Measurements from ENCODE around the gene PPP1R7.
"Not testable (repeated sequence)": the region's sequence is repeated elsewhere in the genome, so short reads cannot be mapped to it uniquely, and the experiment has no call there.

PPP1R7 gene, protein sequence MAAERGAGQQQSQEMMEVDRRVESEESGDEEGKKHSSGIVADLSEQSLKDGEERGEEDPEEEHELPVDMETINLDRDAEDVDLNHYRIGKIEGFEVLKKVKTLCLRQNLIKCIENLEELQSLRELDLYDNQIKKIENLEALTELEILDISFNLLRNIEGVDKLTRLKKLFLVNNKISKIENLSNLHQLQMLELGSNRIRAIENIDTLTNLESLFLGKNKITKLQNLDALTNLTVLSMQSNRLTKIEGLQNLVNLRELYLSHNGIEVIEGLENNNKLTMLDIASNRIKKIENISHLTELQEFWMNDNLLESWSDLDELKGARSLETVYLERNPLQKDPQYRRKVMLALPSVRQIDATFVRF

DNA sequence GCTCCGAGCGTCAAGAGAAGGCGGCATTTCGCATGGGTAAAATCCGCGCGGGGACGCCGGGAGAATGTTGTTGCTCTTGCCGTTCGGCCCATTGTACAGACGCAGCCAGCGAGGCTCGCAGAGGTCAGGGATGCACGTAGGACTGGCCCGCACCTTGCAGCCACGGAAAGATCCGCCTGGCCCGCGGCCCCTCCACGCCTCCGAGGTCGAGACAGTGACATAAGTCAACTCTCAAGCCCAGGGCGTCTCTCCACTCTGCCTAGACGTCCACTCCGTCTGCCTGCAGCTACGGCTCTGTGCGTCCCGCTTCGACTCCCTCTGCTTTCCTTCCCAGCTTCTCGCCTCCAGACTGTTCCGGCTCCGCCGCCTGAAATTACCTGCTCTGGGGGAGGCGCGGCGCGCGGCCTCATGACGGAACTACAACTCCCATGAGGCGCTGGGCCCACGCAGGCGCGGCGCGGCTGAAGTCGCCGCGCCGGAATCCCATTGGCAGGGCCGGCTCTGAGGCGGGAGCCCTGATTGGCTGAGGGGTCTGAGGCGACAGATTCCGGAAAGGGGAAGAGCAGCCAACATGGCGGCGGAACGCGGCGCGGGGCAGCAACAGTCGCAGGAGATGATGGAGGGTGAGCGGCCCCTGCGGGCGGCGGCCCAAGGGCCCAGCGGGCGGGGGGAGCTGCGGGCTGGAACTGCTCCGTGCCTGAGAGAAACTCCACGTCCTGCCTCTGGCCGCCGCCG lies at the start of gene PPP1R7:
TSS of gene PPP1R7 (plus strand) at position 543 of the 735 bp plus-strand sequence. CDS start at position 572, 29 bp downstream.
- H3K27me3 Mint-ChIP-seq = no peaks in the 10 kb centered on the region
- H3K4me1 Mint-ChIP-seq = peaks cover 37% of the 10 kb centered on the region
- peak within 1 kb of the TSS; percentile 97 for H3K27ac Mint-ChIP-seq
- peak within 1 kb of the TSS; percentile 96 for H3K4me3 Mint-ChIP-seq
- H3K9me3 Mint-ChIP-seq = no peaks in the 10 kb centered on the region
- peaks cover 5% of the 10 kb centered on the region for H3K36me3 Mint-ChIP-seq

DNA sequence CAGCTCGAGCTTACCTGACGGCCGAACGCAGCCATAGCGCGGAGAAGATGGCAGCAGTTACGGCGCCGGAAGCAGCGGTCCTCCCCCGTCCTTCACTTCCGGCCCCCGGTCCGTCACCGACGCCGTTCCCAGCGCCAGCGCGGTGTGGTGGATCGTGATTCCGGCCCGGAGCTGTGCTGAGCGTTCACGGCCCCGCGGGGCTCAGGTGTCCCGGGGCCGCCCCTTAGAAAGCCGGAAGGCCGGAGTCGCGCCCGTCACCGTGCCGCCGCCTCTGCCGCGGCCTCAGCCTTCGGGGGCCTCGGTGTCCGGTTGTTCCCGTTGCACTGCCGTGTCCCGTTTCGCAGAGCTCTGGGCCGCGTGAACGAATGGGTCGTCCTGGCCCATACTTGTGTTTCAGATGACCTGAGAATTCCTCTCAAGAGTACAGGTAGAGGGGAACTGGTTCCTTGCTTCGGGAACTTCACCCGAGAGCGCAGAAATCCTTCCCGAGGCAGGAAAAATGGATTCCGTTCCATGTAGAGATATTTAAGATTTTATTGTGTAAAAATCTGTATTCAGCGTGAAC lies 47.9 kb upstream of the PPP1R7 start, which contains the start of gene MTERF4:
TSS of gene MTERF4 (minus strand) at position 49 of the 565 bp plus-strand sequence. CDS start at position 35, 14 bp downstream.
- peak within 1 kb of the TSS; percentile 98 for H3K27ac Mint-ChIP-seq
- H3K9me3 Mint-ChIP-seq = no peaks in the 10 kb centered on the region
- peaks cover 58% of the 10 kb centered on the region for H3K4me1 Mint-ChIP-seq
- H3K4me3 Mint-ChIP-seq = peak within 1 kb of the TSS; percentile 97
- no peaks in the 10 kb centered on the region for H3K27me3 Mint-ChIP-seq
- H3K36me3 Mint-ChIP-seq = peaks cover 11% of the 10 kb centered on the region

DNA sequence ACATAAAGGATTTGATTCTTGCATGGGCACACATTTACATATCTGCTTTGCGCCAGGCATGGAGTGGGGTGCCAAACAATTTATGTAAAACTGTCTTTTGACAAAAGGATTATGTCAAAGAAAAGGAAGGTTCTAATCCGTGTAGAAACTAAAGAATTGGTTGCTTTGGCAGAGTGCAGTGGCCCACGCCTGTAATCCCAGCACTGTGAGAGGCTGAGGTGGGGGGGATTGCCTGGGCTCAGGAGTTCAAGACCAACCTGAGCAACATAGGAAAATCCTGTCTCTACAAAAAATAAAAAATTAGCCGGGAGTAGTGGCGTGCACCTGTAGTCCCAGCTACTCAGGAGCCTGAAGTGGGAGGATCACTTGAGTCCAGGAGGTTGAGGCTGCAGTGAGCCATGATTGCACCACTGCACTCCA lies 47.1 kb upstream of the PPP1R7 start:
- Mint-ChIP-seq H3K4me3 (peak overlapping the region; percentile 97), H3K27me3 (no peaks in the 10 kb centered on the region), H3K9me3 (no peaks in the 10 kb centered on the region), H3K4me1 (peaks cover 57% of the 10 kb centered on the region), H3K36me3 (peaks cover 7% of the 10 kb centered on the region), H3K27ac (peak overlapping the region; percentile 98)

DNA sequence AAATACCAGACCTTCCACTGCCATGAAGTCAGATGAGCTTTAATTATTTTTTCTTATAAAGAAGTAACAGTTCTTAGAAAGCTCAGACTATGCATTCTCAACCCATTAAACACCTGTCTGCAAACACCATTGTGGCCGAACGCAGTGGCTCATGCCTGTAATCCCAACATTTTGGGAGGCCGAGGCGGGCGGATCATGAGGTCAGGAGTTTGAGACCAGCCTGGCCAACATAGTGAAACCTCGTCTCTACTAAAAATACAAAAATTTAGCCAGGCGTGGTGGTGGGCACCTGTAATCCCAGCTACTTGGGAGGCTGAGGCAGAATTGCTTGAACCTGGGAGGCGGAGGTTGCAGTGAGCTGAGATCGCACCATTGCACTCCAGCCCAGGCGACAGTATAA lies 45.7 kb upstream of the PPP1R7 start:
- not testable (repeated sequence) for H3K27ac Mint-ChIP-seq, H3K27me3 Mint-ChIP-seq, H3K9me3 Mint-ChIP-seq, H3K36me3 Mint-ChIP-seq, H3K4me3 Mint-ChIP-seq
- peaks cover 55% of the 10 kb centered on the region for H3K4me1 Mint-ChIP-seq

DNA sequence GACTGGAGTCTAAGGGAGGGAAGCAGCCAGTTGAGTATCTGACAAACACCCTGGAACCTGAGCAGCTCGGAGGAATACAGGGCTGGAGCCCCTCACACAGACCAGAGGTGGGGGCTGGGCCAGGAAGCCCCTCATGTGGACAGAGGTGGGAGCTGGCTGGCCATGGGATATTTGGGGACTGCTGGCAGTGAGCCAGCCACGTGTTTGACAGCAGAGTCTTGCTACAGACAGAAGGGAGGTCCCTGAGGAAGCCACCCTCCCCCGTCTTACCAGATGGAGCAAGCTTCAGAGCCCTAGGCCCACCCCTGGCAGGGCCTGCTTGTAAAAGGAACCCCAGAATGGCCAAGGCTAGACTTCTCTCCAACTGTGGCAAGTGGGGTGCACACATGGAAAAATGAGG lies 44.6 kb upstream of the PPP1R7 start:
- peaks cover 53% of the 10 kb centered on the region for H3K4me1 Mint-ChIP-seq
- H3K36me3 Mint-ChIP-seq = peaks cover 6% of the 10 kb centered on the region
- peak overlapping the region; percentile 41 for H3K27ac Mint-ChIP-seq
- no peak overlapping the region for H3K4me3 Mint-ChIP-seq
- H3K9me3 Mint-ChIP-seq = no peaks in the 10 kb centered on the region
- no peaks in the 10 kb centered on the region for H3K27me3 Mint-ChIP-seq

DNA sequence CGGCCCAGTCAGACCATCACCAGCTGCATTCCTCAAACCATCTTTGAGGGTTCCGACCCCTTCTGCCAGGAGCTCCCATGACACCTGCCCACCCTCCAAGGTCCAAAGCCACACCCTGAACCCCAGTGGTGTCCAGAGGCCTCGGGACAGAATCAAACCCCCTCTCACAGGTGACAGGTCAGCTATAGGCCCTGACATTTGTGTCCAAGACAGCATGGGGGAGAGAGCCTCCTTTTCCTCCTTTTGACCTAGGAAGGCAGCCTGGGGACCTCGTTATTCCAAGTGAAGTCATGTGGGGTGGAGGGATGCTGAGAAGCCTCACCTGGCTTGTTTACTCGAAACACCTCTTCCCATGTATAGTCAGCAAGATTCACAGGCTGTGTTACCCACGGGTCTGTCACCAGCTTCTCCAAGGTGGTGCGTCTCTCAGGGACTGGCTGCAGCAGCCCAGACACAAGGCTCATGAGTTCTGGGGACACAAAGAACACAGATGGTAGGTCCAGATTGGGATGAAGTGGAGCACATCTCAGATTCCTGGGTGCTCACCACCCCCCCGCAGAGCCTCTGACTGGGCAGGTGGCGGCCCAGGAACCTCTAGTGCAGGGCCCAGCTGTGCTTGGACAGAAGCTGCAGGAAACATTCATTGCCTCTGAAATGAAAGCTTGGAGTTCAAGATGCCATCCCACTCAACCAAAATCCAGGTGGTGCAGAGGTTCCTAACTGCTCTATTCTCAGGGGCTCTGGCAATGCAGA lies 43.1 kb upstream of the PPP1R7 start:
- Mint-ChIP-seq H3K27me3 (no peaks in the 10 kb centered on the region), H3K27ac (peak overlapping the region; percentile 95), H3K36me3 (peaks cover 6% of the 10 kb centered on the region), H3K4me3 (no peak overlapping the region), H3K9me3 (no peaks in the 10 kb centered on the region), H3K4me1 (peaks cover 58% of the 10 kb centered on the region)

DNA sequence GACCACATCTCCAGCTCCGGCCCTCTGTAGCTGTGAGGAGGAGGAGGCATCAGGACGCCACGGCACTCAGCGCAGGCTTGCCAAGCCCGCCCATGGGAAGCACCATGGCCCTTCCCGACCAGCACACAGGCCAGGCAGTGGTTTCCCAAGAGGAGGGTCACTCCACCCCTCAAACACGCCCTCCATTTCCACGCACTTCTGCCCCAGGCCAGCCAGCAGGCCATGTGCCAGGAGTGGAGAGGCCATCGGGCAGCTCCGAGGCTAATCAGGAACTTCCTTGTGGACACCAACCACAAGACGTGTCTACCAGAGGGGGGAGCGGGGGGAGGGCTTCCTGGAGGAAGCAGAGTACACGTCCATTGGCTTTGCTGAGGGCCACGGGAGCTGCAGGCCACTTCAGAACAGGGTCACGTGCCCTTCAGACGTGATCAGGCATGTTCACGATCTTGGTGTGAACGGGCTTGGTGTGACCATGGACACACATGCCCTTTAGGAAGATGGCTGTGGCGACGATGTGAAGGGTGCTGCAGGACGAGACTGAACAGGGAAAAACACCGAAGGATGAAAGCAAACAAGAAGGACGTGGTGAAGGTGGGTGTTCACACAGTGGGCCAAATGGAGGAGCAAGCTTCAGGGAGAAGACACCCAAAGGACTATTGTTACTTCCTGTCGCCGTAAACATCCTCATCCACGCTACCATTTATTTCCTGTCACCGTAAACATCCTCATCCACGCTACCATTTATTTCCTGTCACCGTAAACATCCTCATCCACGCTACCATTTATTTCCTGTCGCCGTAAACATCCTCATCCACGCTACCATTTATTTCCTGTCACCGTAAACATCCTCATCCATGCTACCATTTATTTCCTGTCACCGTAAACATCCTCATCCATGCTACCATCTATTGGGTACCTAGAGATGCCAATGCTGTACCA lies 41.7 kb upstream of the PPP1R7 start:
- H3K4me1 Mint-ChIP-seq = peaks cover 54% of the 10 kb centered on the region
- H3K27me3 Mint-ChIP-seq = no peaks in the 10 kb centered on the region
- H3K9me3 Mint-ChIP-seq = no peaks in the 10 kb centered on the region
- peak overlapping the region; percentile 97 for H3K27ac Mint-ChIP-seq
- peaks cover 6% of the 10 kb centered on the region for H3K36me3 Mint-ChIP-seq
- peak overlapping the region; percentile 74 for H3K4me3 Mint-ChIP-seq

DNA sequence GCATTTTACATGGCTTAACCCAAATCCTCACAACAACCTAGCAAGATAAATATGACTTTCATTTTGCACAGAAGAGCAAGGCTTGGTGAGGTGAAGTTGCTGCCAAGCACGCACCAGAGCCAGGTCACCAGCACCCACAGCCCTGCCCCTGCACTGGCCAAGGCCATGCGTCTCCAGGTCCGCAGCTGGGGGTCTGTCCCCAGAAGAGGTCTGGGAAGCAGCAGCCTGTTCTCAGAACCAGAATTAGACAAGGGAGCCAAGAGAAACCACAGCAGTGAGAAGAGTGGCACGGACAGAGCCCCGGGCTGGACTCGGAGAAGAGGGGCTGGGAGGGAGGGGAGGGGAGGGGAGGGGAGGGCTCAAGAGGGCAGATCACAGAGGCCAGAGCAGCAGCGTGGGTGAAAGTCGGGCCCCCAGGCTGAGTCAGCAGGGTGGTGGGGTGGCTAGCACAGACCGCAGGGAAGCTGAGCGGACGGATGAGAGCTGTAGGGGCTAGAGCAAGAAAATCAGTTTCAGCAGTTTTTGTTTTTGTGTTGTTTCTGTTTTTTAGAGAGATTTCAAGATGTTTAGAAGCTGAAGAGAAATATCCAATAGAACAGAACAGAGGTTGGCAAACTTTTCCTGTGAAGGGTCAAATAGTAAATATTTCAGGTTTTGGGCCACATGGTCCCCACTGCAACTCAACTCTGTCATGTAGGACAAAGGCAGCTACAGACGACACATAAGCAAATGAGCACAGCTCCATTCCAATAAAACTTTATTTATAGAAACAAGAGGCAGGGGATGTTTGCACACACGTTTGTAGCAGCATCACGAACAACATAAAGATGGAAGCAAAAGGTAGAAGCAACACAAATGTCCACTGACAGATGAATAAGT lies 40.8 kb upstream of the PPP1R7 start:
- Mint-ChIP-seq H3K27ac (peak overlapping the region; percentile 97), H3K4me3 (peak overlapping the region; percentile 74), H3K27me3 (no peaks in the 10 kb centered on the region), H3K9me3 (no peaks in the 10 kb centered on the region), H3K4me1 (peaks cover 54% of the 10 kb centered on the region), H3K36me3 (peaks cover 6% of the 10 kb centered on the region)

DNA sequence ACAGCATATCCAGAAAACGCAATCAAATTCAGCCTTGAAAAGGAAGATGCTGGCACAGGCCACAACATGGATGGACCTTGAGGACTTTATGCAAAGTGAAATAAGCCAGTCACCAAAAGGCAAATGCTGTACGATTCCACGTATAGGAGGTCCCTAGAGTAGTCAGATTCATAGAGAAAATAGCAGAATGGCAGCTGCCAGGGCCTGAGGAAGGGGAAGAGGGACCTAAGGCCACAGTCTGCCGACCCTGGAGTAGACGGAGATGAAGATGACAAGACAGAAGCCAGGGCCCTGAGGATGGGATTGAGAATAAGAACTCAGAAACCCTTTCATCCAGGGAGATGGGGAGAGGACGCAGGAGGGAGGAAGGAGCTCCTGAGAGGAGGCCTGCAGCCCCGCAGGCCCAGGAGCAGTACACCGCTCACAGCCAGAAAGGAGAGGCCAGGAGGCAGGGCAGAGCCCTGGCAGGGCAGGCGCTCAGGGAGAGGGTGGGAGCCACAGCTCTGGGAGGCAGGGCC lies 40.1 kb upstream of the PPP1R7 start:
- peaks cover 10% of the 10 kb centered on the region for H3K36me3 Mint-ChIP-seq
- peak overlapping the region; percentile 62 for H3K4me3 Mint-ChIP-seq
- H3K4me1 Mint-ChIP-seq = peaks cover 54% of the 10 kb centered on the region
- no peaks in the 10 kb centered on the region for H3K27me3 Mint-ChIP-seq
- H3K27ac Mint-ChIP-seq = peak overlapping the region; percentile 89
- no peaks in the 10 kb centered on the region for H3K9me3 Mint-ChIP-seq

DNA sequence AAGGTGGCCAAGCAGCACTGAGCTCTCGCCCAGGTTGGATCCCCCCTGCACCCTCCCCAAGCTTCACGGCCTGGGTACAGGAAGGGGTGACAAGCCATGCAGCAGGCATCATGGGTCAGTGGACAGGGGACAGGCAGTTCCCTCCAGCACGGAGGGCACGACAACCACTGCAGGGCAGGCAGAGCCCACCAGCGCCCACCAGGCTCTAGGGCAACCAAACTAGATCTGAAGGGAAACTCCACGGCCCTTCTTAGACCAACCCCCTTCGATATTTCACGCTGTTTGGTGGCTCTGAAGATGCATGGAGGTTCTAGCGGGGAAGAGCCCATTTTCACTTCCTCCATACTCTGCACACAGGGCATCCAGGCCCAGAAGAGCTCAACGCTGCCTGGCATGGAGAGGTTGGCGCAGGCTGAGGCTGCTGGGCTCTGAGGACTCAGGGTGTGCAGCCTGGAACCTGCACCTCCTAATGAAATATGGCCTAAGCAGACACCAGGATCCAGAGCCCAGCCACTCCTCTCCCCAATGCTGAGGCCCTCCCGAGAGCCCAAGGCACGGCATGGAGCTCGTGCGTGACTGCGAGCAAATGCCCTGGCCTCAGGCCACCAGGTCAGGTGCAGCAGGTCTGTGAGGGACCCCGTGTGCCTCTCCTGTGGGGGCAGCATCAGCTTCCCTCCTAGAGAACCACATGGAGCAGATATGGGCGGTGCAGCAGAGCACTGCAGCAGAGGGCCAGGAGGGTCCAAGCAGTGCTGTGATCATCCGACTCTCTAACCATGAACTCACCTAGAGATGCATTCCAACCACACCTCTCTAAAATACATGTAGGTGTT lies 39.4 kb upstream of the PPP1R7 start:
- H3K27ac Mint-ChIP-seq = no peak overlapping the region
- H3K36me3 Mint-ChIP-seq = peaks cover 12% of the 10 kb centered on the region
- no peaks in the 10 kb centered on the region for H3K27me3 Mint-ChIP-seq
- peaks cover 47% of the 10 kb centered on the region for H3K4me1 Mint-ChIP-seq
- H3K9me3 Mint-ChIP-seq = no peaks in the 10 kb centered on the region
- no peak overlapping the region for H3K4me3 Mint-ChIP-seq

DNA sequence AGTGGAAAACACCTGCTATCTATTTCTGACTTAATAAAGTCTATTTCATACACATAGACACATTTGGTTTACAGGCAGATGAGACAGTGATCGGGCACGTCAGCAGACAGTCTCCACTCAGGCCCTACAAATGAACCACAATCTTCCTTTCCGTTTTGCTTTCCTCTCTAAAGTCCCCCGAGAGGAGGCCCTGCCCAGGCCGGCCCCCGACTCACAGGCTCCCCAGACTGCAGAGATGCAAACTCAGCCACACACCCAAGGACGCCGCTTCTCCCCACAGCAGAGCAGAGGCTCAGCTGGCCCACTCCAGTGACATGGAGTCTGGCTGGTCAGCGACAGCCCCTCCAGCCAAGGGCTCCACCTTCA lies 38.8 kb upstream of the PPP1R7 start:
- Mint-ChIP-seq H3K4me3 (peak overlapping the region; percentile 58), H3K27ac (no peak overlapping the region), H3K36me3 (peaks cover 12% of the 10 kb centered on the region), H3K4me1 (peaks cover 45% of the 10 kb centered on the region), H3K9me3 (no peaks in the 10 kb centered on the region), H3K27me3 (no peaks in the 10 kb centered on the region)

DNA sequence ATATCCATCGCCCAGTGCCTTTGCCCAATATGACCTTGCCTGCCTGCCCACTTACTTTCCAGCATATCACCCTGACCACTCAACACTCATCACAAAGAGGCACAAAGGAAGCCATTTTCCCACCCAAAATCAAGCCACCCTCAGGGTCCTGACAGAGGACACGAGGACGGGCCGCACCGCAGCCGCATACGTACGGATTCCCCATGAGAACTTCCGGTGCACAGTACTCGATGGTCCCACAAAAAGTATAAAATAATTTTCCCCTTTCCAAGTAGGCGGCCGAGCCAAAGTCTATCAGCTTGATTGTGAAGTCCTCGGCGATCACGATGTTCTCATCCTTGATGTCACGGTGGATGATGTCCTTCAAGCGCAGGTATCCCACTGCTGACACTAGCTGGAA lies 38.2 kb upstream of the PPP1R7 start:
- Mint-ChIP-seq H3K4me3 (peak overlapping the region; percentile 53), H3K27ac (peak overlapping the region; percentile 14), H3K36me3 (peaks cover 12% of the 10 kb centered on the region), H3K4me1 (peaks cover 45% of the 10 kb centered on the region), H3K9me3 (no peaks in the 10 kb centered on the region), H3K27me3 (no peaks in the 10 kb centered on the region)

DNA sequence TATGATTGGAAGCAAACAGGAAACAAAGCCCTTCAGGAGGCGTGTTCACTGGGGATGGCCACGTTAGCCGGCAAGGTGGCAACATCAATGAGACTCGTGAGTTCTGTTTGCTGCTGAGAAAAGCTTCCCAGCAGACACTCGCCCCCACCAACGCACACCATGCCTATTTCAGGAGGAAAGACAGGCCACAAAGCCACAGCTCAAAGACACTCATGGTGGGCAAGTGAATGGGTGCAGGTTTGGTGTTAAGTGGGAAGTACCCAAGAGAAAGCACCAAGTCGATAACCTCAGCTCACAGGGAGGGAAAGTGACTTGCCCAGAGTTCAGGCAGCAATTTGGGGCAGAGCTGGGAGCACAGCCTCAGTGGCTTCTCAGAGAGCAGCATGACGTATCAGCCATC lies 37.7 kb upstream of the PPP1R7 start:
- peak overlapping the region; percentile 53 for H3K4me3 Mint-ChIP-seq
- peak overlapping the region; percentile 46 for H3K27ac Mint-ChIP-seq
- H3K36me3 Mint-ChIP-seq = peaks cover 13% of the 10 kb centered on the region

More for the DNA sequence above, 37.7 kb upstream of the PPP1R7 start:
- Mint-ChIP-seq H3K4me1 (peaks cover 43% of the 10 kb centered on the region), H3K27me3 (no peaks in the 10 kb centered on the region), H3K9me3 (no peaks in the 10 kb centered on the region)
